Measurements from ENCODE around the gene ITGA7. TPM values are rescaled to one million over a fixed set of nuclear protein-coding genes. Genes with fewer than 3 reads are reported as not detected.

Gene ITGA7
- total RNA-seq, 4 donors from 2014 or later: 101 to 207 (median 156) TPM

- TF ChIP-seq CTCF (IDR thresholded peaks at IDR 0.05): no peak
- ATAC-seq (ENCODE audit: low FRiP score) (no peak), DNase-seq (ENCODE audit: low spot score) (no peak)
Observed at GRCh38 chr12:55721601-55722213, 14.0 kb upstream of the ITGA7 start.

GRCh38 chr12:55720894-55721444, 13.3 kb upstream of the ITGA7 start:
- ATAC-seq (ENCODE audit: low FRiP score) (peak; percentile 44), DNase-seq (ENCODE audit: low spot score) (no peak)
- no peak for TF ChIP-seq CTCF (IDR thresholded peaks at IDR 0.05)

- no peak for TF ChIP-seq CTCF (IDR thresholded peaks at IDR 0.05)
- no peak for DNase-seq (ENCODE audit: low spot score)
- ATAC-seq (ENCODE audit: low FRiP score): peak; percentile 58
Observed at GRCh38 chr12:55720071-55720564, 12.4 kb upstream of the ITGA7 start, which contains the start of gene RDH5. Gene RDH5 (plus strand): TSS chr12:55720393. CDS start chr12:55721185, 792 bp downstream.

GRCh38 chr12:55719371-55719770, 11.7 kb upstream of the ITGA7 start:
- ATAC-seq (ENCODE audit: low FRiP score) (no peak), DNase-seq (ENCODE audit: low spot score) (no peak)

GRCh38 chr12:55718624-55719275, 11.0 kb upstream of the ITGA7 start:
- DNase-seq (ENCODE audit: low spot score) (no peak), ATAC-seq (ENCODE audit: low FRiP score) (no peak)
- no peak for TF ChIP-seq CTCF (IDR thresholded peaks at IDR 0.05)

More at GRCh38 chr12:55719371-55719770, 11.7 kb upstream of the ITGA7 start:
- no peak for TF ChIP-seq CTCF (IDR thresholded peaks at IDR 0.05)

GRCh38 chr12:55718015-55718414, 10.3 kb upstream of the ITGA7 start:
- ATAC-seq (ENCODE audit: low FRiP score): no peak
- TF ChIP-seq CTCF (IDR thresholded peaks at IDR 0.05): no peak
- DNase-seq (ENCODE audit: low spot score): no peak

All from omental fat pad (tissue), 4 donors.